ENCODE measurements around the gene ALPP.

- TF ChIP-seq, protein P1, sequence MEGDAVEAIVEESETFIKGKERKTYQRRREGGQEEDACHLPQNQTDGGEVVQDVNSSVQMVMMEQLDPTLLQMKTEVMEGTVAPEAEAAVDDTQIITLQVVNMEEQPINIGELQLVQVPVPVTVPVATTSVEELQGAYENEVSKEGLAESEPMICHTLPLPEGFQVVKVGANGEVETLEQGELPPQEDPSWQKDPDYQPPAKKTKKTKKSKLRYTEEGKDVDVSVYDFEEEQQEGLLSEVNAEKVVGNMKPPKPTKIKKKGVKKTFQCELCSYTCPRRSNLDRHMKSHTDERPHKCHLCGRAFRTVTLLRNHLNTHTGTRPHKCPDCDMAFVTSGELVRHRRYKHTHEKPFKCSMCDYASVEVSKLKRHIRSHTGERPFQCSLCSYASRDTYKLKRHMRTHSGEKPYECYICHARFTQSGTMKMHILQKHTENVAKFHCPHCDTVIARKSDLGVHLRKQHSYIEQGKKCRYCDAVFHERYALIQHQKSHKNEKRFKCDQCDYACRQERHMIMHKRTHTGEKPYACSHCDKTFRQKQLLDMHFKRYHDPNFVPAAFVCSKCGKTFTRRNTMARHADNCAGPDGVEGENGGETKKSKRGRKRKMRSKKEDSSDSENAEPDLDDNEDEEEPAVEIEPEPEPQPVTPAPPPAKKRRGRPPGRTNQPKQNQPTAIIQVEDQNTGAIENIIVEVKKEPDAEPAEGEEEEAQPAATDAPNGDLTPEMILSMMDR (IDR thresholded peaks at IDR 0.05; ENCODE audit: low read length), result no peak
- TF ChIP-seq EZH2 (IDR thresholded peaks at IDR 0.05; ENCODE audit: borderline replicate concordance, low read length), result no peak
These were observed 4.2 kb upstream of the ALPP start for GRCh38 chr2:232374356-232374755.
